Karpas-422 (cell line): ENCODE results near the gene ATP5F1A. TPM values are rescaled to one million over a fixed set of nuclear protein-coding genes. Genes with fewer than 3 reads are reported as not detected.

Experiments
- DNase-seq: peaks from one replicate; pipeline ENCODE4 v3.0.0-alpha.2; 2015
- H2AFZ ChIP-seq: fragments of 200-600 bp; sonication (generic); 2 replicates; pipeline ENCODE4 v1.6.1; 2014; ENCODE audit warnings: antibody characterized with exemption, low read length, mixed read lengths
- H3K27ac ChIP-seq: fragments of 200-600 bp; sonication (generic); 2 replicates; pipeline ENCODE4 v1.5.1; 2014; ENCODE audit warnings: mild to moderate bottlenecking, low read length, moderate library complexity
- H3K27me3 ChIP-seq: fragments of 200-600 bp; sonication (generic); 2 replicates; pipeline ENCODE4 v1.6.1; 2014; ENCODE audit warnings: low read length, mixed read lengths
- H3K36me3 ChIP-seq: fragments of 200-600 bp; sonication (generic); 2 replicates; pipeline ENCODE4 v1.6.1; 2014; ENCODE audit warnings: low read length, mixed read lengths; ENCODE audit not compliant: insufficient read depth
- H3K4me1 ChIP-seq: fragments of 200-600 bp; sonication (generic); 2 replicates; pipeline ENCODE4 v1.6.1; 2014; ENCODE audit warnings: mild to moderate bottlenecking, low read length, mixed read lengths
- H3K4me2 ChIP-seq: fragments of 200-600 bp; sonication (generic); 2 replicates; pipeline ENCODE4 v1.6.1; 2014; ENCODE audit warnings: low read length, low read depth, mild to moderate bottlenecking; ENCODE audit not compliant: poor library complexity, severe bottlenecking
- H3K4me3 ChIP-seq: fragments of 200-600 bp; sonication (generic); 2 replicates; pipeline ENCODE4 v1.5.1; 2014; ENCODE audit warnings: mild to moderate bottlenecking, antibody characterized with exemption, low read length, mixed read lengths
- H3K79me2 ChIP-seq: fragments of 200-600 bp; sonication (generic); 2 replicates; pipeline ENCODE4 v1.6.1; 2014; ENCODE audit warnings: mild to moderate bottlenecking, low read length, mixed read lengths
- H3K9ac ChIP-seq: fragments of 200-600 bp; sonication (generic); 2 replicates; pipeline ENCODE4 v1.6.0; 2014; ENCODE audit warnings: low read length
- H3K9me2 ChIP-seq: fragments of 200-600 bp; sonication (generic), shearing (Covaris generic); replicated peaks from 2 replicates; pipeline ENCODE4 v1.6.0; 2014; ENCODE audit warnings: mild to moderate bottlenecking, low read length, moderate library complexity; ENCODE audit not compliant: insufficient read depth
- H3K9me3 ChIP-seq: fragments of 300-700, 200-600 bp; sonication (generic); 2 replicates; pipeline ENCODE4 v1.6.1; 2014; ENCODE audit warnings: low read length, mixed read lengths
- H4K20me1 ChIP-seq: fragments of 200-600 bp; sonication (generic); 2 replicates; pipeline ENCODE4 v1.6.1; 2014; ENCODE audit warnings: mild to moderate bottlenecking, antibody characterized with exemption, low read length, low read depth; ENCODE audit not compliant: insufficient read depth
- total RNA-seq: library from RNA; depleted of rRNA; stranded (reverse); fragments of >200 nt; shearing (Covaris generic); gene quantifications from 2 replicates; pipeline ENCODE4 v1.2.3, GENCODE V29; 2014; ENCODE audit warnings: low replicate concordance

Gene ATP5F1A
- total RNA-seq, 1 experiment from 2014 or later: 563 TPM

GRCh38 chr18:46113751-46114150, 15.7 kb upstream of the ATP5F1A start:
- Histone ChIP-seq H3K79me2 (0 out of 2 replicates have a peak, but pooled peaks cover 11% of the 10 kb centered on the region), H3K4me2 (no peak overlapping the region), H4K20me1 (no peaks in the 10 kb centered on the region), H3K9me2 (no peaks in the 10 kb centered on the region), H3K27ac (no peak overlapping the region), H3K27me3 (no peaks in the 10 kb centered on the region), H2AFZ (no peak overlapping the region), H3K4me3 (no peak overlapping the region), H3K4me1 (no peaks in the 10 kb centered on the region), H3K36me3 (peaks cover 28% of the 10 kb centered on the region), H3K9ac (no peak overlapping the region), H3K9me3 (no peaks in the 10 kb centered on the region)
- DNase-seq: no peak

- Histone ChIP-seq H3K9ac (no peak overlapping the region), H3K27ac (no peak overlapping the region), H3K79me2 (peaks cover 30% of the 10 kb centered on the region), H4K20me1 (no peaks in the 10 kb centered on the region), H3K4me2 (no peak overlapping the region), H3K4me1 (peaks cover 5% of the 10 kb centered on the region; the same call in 1 of the 2 replicates), H3K9me2 (no peaks in the 10 kb centered on the region), H2AFZ (no peak overlapping the region), H3K27me3 (no peaks in the 10 kb centered on the region), H3K9me3 (no peaks in the 10 kb centered on the region), H3K4me3 (no peak overlapping the region), H3K36me3 (peaks cover 33% of the 10 kb centered on the region)
- DNase-seq: no peak
Measured at GRCh38 chr18:46110406-46110805, 12.3 kb upstream of the ATP5F1A start.

- no peak for DNase-seq
- H3K9me3 ChIP-seq: no peaks in the 10 kb centered on the region
- peaks cover 26% of the 10 kb centered on the region for H3K36me3 ChIP-seq
- no peak overlapping the region for H2AFZ ChIP-seq
- peaks cover 40% of the 10 kb centered on the region for H3K79me2 ChIP-seq
- no peaks in the 10 kb centered on the region for H4K20me1 ChIP-seq
- H3K9ac ChIP-seq: no peak overlapping the region
- no peak overlapping the region for H3K4me2 ChIP-seq
- no peaks in the 10 kb centered on the region for H3K27me3 ChIP-seq
- H3K9me2 ChIP-seq: no peaks in the 10 kb centered on the region
- no peak overlapping the region for H3K4me3 ChIP-seq
- peaks cover 10% of the 10 kb centered on the region; the same call in 1 of the 2 replicates for H3K4me1 ChIP-seq
- H3K27ac ChIP-seq: no peak overlapping the region
Measured at GRCh38 chr18:46109386-46109785, 11.3 kb upstream of the ATP5F1A start.

- H3K36me3 ChIP-seq: peaks cover 14% of the 10 kb centered on the region
- peak within 1 kb of the TSS; percentile 79 for H2AFZ ChIP-seq
- H3K9me2 ChIP-seq: no peaks in the 10 kb centered on the region
- DNase-seq: peak; percentile 92
- peaks cover 33% of the 10 kb centered on the region for H3K79me2 ChIP-seq
- H3K4me1 ChIP-seq: peaks cover 15% of the 10 kb centered on the region; the same call in 1 of the 2 replicates
- peak within 1 kb of the TSS; percentile 74 for H3K4me3 ChIP-seq
- no peaks in the 10 kb centered on the region for H3K9me3 ChIP-seq
- H3K27ac ChIP-seq: no peak within 1 kb of the TSS; the same call in 1 of the 2 replicates
- peak within 1 kb of the TSS; percentile 98 for H3K4me2 ChIP-seq
- peak within 1 kb of the TSS; percentile 85 for H3K9ac ChIP-seq
- no peaks in the 10 kb centered on the region for H4K20me1 ChIP-seq
- no peaks in the 10 kb centered on the region for H3K27me3 ChIP-seq
Measured at GRCh38 chr18:46104128-46104911, 6.2 kb upstream of the ATP5F1A start, which contains the start of gene HAUS1. Gene HAUS1, plus strand, starts transcription at chr18:46104385. Its CDS starts 27 bp downstream, at chr18:46104412.

GRCh38 chr18:46099463-46099862, 1.4 kb upstream of the ATP5F1A start:
- H2AFZ ChIP-seq: no peak overlapping the region
- DNase-seq: no peak

GRCh38 chr18:46098616-46098933, 479 bp upstream of the ATP5F1A start:
- DNase-seq: no peak
- H2AFZ ChIP-seq: peak overlapping the region; percentile 73
- H3K27me3 ChIP-seq: no peaks in the 10 kb centered on the region
- no peaks in the 10 kb centered on the region for H3K9me3 ChIP-seq
- peak overlapping the region; percentile 78 for H3K9ac ChIP-seq
- H4K20me1 ChIP-seq: peaks cover 8% of the 10 kb centered on the region; the same call in 1 of the 2 replicates
- H3K4me2 ChIP-seq: peak overlapping the region; percentile 71
- H3K9me2 ChIP-seq: no peaks in the 10 kb centered on the region
- H3K4me3 ChIP-seq: peak overlapping the region; percentile 85
- peaks cover 22% of the 10 kb centered on the region for H3K4me1 ChIP-seq
- peaks cover 14% of the 10 kb centered on the region for H3K36me3 ChIP-seq
- H3K79me2 ChIP-seq: peaks cover 55% of the 10 kb centered on the region
- peak overlapping the region; percentile 64 for H3K27ac ChIP-seq

More at GRCh38 chr18:46099463-46099862, 1.4 kb upstream of the ATP5F1A start:
- Histone ChIP-seq H3K4me2 (no peak overlapping the region), H3K4me1 (peaks cover 27% of the 10 kb centered on the region), H3K27ac (no peak overlapping the region), H3K9me2 (no peaks in the 10 kb centered on the region), H3K4me3 (no peak overlapping the region), H4K20me1 (peaks cover 8% of the 10 kb centered on the region; the same call in 1 of the 2 replicates), H3K9ac (no peak overlapping the region), H3K79me2 (peaks cover 48% of the 10 kb centered on the region), H3K9me3 (no peaks in the 10 kb centered on the region), H3K27me3 (no peaks in the 10 kb centered on the region), H3K36me3 (peaks cover 9% of the 10 kb centered on the region)

- Histone ChIP-seq H3K9me3 (no peaks in the 10 kb centered on the region), H3K4me3 (peak overlapping the region; percentile 85), H3K79me2 (peaks cover 66% of the 10 kb centered on the region), H3K4me2 (peak overlapping the region; percentile 71), H3K9ac (peak overlapping the region; percentile 78), H3K27ac (peak overlapping the region; percentile 64), H3K27me3 (no peaks in the 10 kb centered on the region), H4K20me1 (peaks cover 8% of the 10 kb centered on the region; the same call in 1 of the 2 replicates), H3K9me2 (no peaks in the 10 kb centered on the region), H2AFZ (no peak overlapping the region), H3K36me3 (peaks cover 25% of the 10 kb centered on the region), H3K4me1 (peaks cover 22% of the 10 kb centered on the region)
- DNase-seq: no peak
Measured at GRCh38 chr18:46097431-46097800, 680 bp downstream of the ATP5F1A start.

GRCh38 chr18:46096651-46097300, 1.3 kb downstream of the ATP5F1A start:
- H3K9me2 ChIP-seq: no peaks in the 10 kb centered on the region
- H4K20me1 ChIP-seq: peaks cover 8% of the 10 kb centered on the region; the same call in 1 of the 2 replicates
- peak overlapping the region; percentile 71 for H3K4me2 ChIP-seq
- peak overlapping the region; percentile 78 for H3K9ac ChIP-seq
- H2AFZ ChIP-seq: no peak overlapping the region
- no peaks in the 10 kb centered on the region for H3K9me3 ChIP-seq
- DNase-seq: no peak
- no peaks in the 10 kb centered on the region for H3K27me3 ChIP-seq
- H3K36me3 ChIP-seq: peaks cover 29% of the 10 kb centered on the region
- peak overlapping the region; percentile 64; the same call in 1 of the 2 replicates for H3K27ac ChIP-seq
- peak overlapping the region; percentile 85 for H3K4me3 ChIP-seq
- peaks cover 22% of the 10 kb centered on the region for H3K4me1 ChIP-seq
- H3K79me2 ChIP-seq: peaks cover 67% of the 10 kb centered on the region
